GM19452 (cell line): Measurements from ENCODE around the gene KIF1A.

Experiments
- ATAC-seq: cut with Tn5 transposase; IDR thresholded peaks from one replicate; pipeline ENCODE4 v1.9.1; 2021; ENCODE audit not compliant: unreplicated experiment

Gene KIF1A

DNA sequence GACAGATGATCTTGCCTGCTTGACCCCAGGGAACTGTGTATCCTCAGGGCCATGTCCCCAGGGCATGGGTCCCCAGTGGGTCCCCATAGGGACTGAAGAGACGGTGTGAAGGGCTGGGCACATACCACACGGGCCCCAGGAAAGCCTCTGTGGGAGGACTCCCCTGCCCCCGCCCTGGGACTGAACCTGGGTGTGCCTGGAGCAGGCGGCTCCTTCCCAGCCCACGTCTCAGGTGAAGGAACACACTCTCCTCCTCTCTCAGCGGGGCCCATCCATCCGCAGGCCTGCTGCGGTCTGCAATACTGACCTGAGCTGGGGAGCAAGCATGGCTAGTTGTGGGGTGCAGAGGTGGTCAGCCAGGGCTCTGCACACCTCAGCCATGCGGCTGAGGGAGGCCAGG, 45.2 kb downstream of the KIF1A start:
- ATAC-seq = no peak

DNA sequence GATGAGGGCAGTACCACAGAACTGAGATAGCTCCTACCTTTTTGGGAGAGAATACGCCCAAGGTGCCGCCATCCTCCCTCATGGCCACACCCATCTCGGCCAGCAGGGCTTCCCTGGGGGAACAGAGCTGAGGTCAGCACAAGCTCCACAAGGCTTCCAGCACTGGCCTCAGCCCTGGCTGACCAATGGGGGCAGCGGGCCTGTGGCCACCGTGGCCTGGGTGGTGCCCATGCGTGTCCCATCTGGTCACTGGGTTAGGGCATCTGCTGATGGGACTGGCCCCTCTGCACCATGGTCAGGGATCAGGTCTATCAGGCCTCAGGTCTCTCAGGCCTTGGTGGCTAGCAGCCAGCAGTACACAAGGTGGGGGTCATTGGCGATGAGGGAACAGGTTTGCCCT, 50.9 kb downstream of the KIF1A start:
- no peak for ATAC-seq

DNA sequence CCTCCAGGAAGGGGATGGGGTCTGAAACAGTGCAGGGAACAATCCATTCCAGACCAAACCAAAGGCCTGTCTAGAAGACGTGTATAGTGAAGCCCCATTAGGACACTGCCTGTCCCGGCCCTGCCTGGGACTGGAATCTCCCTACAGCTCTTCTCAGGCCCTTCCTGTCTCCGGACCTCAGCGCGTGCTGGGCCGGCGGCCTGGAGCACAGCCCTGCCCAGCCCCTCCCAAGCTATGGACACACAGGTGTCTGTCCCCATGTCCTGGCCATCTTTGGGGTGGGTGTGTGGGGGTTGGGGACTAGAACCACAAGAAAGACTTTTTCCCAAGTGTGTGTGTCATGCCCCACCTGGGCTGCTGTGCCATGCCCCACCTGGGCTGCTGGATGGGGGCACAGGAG, 51.8 kb downstream of the KIF1A start:
- ATAC-seq = no peak

DNA sequence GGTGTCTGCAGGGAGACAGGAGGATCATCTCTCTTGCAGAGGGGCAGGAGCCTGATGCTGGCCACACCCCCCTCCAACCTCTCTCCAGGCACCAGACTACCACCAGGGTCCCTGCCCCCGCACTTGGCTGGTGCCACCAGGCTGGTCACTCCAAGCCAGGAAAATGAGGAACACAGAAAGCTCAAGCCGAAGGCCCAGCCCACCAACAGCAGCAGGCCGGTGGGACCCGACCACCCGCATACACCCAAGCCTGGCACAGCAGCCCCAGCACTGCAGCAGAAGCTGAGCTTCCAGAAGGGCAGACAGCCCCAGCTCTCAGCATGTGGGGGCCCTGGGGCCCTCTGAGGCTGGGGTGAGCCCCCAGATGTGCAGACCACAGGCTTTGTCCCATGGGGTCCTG, 52.7 kb downstream of the KIF1A start:
- ATAC-seq = no peak

DNA sequence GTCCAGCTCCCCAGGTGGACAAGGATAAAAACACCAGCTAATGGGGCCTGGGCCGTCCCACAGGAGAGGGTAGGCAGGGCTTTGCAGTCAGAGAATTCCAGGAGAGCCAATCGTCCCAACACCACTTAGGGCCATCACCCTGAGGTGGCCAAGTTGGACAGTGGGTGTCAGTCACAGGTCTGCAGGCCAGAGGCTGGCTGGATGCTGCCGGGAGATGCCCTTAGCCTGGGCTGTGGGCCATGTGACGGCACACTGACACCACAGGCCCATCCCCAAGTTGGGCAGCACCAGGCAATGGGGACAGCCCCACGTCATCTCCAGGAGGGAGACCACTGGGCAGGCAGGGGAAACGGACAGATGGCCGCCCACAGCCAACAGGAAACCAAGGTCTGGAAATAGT, 53.9 kb downstream of the KIF1A start:
- ATAC-seq = no peak

DNA sequence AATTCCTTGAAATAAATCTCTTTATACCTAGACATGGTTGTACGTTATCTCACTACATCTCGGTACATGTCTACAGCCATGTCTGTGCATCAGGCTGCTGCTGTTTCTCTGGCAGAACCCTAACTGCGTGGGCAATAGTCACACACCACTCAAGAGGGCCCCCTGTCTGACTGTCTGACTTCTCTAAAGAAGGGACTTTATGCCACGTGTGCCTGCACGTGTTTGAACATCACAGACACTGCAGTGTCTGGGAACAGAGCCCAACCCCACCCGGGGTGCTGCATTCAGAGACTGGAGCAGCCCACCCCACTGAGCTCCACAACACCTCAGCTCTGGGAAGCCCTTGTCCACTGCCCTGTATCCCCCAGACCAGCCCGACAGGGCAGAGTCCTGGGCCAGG, 55.0 kb downstream of the KIF1A start:
- ATAC-seq = no peak

DNA sequence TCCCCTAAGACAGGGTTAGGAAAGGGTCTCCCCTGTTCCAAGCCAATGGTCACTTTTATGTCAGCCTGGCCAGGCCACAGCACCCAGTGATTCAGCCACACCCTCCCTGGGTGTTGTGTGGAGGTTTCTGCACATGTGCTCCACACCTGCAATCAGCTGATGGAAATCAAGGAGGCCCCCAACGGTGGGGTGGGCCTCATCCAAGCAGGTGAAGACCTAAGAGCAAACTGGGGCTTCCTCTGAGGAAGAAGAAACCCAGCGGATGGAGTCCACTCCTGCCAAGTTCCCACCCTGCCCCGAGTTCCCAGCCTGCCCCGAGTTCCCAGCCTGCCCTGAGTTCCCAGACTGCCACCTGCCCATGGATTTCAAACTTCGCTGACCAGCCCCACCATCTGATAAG, 55.4 kb downstream of the KIF1A start:
- no peak for ATAC-seq

DNA sequence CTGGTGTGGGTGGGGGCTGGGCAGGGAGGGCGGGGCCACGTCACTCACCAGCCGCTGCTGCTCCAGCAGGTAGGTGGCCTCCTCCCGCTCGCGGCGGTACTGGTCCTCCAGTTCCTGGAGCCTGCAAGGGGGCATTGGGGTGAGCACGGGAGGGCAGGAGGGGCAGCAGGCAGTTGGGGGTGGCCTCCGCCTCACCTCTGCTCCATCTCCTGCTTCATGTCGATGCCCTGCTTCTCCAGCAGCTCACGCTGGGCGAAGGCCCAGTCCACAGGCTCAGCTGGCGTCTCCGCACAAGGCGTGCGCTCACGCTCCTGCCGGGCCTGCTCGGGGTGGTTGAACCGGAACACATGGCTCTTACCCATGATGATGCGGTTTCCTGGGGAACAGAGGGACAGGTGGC, 57.0 kb downstream of the KIF1A start:
- ATAC-seq = no peak

DNA sequence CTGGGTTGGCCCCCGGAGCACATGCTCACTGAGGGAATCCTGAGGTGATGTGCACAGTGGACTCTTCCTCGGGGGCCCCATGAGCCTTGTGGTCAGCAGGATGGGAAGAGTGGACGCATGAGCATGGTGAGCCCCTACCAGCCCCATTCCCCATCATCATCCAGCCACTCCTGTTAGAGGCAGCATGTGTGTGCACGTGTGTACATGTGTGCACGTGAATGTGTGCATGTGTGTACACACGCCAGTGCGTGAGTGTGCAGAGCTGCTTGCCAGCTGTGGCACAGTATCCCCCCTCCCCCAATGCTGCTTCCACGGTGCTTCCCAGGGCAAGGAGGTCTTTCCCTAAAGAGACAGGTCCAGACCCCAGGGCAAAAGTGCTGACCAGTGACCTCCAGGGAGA, 57.8 kb downstream of the KIF1A start:
- ATAC-seq = no peak

DNA sequence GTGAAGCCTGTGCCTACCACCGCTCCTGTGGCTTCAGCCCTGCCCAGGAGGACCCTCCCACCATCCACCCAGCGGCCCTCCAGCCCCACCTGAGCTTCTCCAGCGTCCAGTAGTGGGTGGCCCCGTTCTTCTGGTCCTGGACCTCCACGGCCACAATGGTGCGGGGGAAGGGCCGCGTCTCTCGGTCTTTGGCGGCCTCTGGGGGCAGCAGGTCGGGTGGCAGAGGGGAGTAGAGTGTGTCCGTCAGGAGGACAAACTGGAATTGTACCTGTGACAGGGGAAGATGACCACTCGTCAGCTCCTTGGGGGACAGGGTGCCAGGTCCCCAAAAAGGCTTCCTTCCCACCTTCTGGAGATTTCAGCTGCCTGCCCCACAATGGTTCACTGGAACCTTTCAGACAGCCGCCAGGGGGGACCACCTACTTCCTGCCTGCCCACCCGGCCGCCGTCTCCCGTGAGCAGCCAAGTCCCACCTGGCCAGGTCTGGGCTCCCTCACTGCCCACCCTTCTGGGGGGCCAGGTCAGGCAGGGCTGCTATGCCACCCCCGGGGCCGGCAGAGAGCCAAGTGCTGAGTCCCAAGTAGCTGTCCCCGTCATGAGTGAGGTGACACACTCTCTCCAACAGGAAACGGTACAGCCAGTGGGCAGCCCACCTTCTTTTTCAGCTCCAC, 59.3 kb downstream of the KIF1A start:
- no peak for ATAC-seq

DNA sequence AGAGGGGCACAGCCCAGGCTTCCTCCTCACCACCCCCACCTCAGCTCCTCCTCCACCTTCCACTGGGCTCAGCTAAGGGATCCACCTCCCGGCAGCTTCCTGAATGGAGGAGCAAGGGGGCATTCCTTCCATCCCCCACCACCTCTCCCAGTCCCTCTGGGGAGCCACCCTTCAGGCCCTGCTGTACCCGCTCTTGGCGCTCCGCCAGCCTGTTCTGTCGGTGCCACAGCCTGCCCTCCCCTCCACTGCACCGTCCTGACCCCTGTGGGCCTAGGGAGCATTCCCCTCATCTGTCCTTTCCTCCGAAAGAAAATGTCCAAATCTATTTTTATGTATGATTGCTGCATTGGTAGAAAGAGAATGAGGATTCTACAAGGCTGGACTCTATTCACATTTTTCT, 59.9 kb downstream of the KIF1A start:
- ATAC-seq = no peak

DNA sequence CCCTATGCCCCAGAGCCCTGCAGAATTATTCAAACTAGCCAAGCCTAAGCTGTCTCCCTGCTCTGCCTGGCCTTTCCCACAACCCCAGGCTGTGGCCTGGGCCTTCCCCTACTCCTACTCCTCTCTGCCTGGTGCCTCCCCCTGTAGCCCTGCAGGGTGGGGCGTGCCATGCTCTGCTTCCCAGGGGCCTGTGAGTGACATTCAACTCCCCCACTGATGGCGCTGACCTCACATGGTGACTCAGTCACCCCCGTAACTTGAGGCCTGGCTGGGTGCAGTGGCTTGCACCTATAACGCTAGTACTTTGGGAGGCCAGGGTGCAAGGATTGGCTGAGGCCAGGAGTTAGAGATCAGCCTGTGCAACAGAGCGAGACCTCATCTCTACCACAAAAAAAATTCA, 60.6 kb downstream of the KIF1A start:
- ATAC-seq = no peak

DNA sequence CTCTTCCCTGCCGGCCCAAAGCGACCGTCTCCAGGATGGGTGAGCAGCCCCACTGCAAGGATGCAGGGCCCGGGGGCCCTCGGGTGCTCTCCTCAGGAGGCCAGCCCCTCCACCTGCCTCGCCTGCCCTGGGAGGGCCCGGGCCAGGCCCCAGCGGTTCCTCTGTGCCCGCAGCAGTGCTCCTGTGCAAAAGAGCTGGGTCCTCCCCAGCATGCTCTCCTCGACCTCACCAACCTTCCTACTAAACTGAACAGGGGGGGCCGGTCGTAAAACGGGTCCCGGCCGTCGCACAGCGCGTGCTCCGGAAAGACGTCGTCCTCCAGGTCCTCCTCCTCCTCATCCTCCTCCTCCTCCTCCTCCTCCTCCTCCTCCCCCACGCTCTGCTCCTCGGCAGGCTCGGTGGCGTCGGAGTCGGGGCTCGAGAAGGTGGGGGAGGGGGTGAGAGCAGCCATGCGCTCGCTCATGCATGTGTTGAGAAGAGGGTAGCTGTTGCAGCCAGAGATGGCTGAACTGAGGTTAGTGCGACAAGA, 62.9 kb downstream of the KIF1A start:
- ATAC-seq = no peak

DNA sequence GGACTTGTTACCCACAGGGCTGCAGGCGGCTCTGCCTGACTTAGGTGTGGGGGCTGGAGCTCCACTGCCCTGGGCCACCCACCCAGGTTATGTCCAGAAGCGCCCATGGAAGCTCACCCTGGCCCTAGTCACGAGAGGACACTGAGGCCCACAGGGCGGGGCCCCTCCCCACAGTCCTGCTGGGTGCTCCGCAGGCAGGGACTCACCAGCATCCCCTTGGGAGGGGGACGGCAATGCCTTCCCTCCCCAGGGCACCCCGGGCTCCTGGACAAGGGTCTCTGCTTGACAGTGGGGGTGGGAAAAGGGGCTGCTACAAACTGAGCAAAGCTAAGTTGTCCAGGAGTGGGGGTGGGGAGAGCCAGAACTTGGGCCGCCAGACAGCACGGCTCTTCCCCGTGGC, 67.8 kb downstream of the KIF1A start:
- no peak for ATAC-seq

DNA sequence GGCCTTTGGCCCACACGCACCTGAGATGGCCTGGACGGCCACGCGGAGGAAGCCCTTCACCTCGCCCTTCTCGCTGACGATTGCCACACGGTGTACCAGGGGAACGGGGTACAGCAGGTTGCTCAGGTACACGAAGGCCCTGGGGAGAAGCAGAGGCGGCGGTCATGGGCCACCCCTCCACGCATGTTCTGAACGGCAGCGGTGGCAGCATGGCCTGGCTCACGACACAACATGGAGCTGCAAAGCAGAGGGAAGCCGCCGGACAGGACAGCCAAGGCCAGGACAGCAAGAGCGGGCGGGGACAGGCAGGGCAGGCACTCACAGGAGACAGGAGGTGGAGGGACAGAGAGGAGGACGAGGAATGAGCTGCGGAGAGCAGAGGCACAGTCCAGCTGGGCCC, 69.6 kb downstream of the KIF1A start:
- ATAC-seq = no peak

DNA sequence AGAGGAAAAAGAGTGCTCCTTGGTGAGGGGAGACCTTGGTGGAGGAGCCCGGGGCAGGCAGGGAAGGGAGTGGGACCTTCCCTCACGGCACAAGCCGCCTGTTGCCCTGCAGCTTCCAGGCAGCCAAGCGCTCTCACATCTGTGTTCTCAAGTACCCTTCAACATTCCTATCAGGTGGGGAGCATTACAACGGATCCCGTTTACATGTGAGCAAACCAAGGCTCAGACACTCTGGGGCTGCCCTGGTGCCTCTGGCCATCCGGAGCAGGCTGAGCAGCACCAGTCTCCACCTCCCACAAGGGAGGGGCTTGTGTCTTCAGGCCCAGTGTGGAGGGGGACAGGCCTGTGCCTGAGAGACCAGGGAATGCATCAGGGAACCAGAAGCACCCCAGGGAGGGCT, 70.5 kb downstream of the KIF1A start:
- ATAC-seq = no peak

DNA sequence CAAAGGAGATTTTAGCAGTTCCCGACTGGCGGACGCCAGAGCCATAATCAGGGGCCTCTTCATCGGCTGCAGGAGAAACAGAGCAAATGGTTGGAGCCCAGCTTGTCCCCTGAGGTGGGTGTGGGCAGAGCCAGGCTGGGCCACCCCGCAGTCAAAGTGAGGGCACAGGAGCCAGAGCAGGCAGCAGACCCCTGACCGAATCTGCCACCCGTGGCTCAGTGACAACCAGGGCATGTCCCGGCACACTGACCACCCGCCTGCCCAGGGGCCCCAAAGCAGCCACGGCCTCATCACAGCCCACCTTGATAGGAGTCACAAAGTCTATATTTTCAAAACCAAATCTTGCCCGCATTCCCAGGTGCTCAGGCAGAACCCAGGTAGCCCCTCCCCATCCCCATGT, 72.8 kb downstream of the KIF1A start:
- ATAC-seq = no peak

DNA sequence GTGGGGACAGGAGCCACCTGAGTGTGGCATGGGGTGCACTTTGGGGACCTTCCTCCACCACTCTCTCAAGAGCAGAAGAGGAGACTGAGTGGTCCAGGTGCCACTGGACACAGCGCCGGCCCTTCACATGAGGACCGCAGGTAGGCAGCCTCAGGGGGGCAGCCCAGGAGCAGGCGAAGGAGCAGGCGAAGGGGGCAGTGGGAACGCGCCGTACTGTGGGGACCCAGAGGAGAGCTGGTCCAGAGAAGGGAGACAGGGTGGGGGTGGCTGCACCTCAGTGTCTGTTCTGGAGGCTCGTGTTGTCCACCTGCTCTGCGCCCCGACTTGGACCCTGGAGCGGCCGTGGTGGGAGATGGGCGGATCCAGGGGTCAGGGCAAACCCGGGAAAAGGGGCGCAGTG, 73.3 kb downstream of the KIF1A start:
- no peak for ATAC-seq

DNA sequence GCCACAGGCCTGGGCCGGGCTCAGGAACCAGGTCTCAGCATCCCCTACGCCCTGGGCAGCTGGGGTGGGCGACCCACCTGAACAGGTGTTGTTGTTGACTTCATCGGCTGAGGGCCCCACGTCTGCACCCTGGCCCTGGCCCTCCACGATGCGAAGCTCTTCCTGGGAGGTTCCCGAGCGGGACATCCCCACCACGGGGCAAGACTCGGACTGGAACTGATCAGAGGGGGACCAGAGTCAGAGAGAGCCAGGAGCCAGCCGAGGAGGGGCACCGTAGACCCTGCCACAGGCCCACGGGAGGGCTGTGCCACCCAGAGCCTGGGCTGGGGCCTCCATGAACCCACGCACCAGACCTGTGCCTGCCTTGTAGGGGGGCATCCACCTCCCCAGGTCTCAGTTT, 74.1 kb downstream of the KIF1A start:
- ATAC-seq = no peak

DNA sequence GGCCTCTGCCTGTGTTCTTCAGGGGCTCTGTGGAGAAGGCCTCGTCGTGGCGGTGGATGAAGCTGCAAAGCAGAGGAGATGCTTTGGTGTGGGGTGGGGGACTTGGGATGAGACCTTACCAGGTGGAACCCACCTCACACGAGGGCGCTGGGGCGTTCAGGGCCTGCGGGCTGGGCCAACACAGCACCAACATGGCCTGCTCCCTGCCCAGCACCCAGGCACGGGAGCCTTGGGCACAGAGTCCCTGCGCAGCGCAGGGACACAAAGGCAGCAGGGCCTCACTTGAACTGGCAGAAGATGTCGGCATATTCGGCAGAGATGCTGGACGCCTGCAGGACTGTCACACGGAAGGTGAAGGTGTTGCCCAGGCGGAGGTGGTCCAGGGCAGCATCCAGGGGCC, 74.6 kb downstream of the KIF1A start:
- ATAC-seq = no peak

DNA sequence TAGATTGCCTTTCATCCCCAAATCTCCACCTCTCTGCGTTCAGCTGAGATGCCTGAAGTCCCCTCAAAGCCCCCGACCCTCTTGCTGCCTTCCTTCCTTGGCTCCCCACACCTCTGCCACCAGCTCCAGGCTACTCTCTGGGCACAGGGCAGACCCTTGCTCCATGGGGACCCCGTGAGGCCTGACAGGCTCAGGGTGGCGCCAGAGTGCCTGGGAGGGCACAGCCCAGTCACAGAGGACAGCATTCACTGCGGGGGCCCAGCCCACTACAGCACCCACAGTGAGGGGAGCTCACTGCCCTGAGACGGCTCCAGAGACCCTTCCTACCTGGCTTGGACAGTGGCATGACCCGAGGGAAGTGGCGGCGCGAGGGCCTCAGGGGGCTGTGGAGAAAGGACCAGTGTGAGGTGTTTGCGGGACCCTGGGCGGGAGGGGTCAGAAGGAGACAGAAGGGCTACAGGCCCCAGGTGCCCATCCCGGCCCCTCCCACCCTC, 77.4 kb downstream of the KIF1A start:
- no peak for ATAC-seq

DNA sequence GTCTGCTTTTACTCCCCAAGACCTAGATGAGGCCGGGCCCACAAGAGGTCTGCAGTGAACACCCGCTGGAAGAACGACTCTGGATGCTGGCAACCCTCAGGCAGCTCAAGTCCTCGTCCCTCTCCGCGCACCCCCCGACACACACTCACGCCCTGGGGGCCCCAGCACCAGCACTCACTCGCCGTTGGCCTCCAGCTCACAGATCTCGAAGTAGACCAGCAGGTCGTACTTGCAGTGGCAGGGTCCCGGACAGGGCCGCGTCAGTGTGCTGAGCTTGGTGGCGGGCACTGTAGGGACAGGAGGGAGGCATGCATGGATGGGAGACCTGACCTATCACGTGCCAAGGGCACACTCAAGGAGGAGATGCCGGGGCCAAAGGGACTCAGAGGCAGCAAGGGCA, 78.9 kb downstream of the KIF1A start:
- ATAC-seq = no peak

DNA sequence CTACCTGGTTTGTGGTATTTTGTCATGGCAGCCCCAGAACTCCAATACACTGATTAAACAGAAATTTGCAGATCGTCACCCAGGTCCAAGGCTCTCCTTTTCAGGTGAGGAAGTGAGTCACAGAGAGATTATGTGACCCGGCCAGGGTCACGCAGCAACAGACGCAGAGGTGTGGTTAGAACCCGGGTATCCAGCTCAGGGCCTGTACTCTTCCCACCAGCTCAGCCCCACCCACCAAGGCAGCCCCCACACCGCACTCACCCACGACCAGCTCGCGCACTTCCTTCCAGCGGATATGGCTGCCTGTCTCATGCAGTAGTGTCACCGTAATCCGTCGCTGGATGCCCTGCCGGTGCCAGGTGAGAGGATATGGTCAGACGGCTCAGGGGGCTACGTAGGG, 80.2 kb downstream of the KIF1A start:
- no peak for ATAC-seq
